Adrenal gland (tissue), 12 donors: ENCODE data around the gene CRACR2A. TPM values are rescaled to one million over a fixed set of nuclear protein-coding genes. Genes with fewer than 3 reads are reported as not detected.

Experiments
- DNase-seq, 7 donors: peaks; one replicate each; pipeline ENCODE4 v3.0.0-alpha.2; 2019 to 2020
- H3K27ac ChIP-seq, 5 donors: fragments of 200-600 bp; sonication (generic) in 4 of 5; 1 replicate in 3 of 5; 2 replicates in 2 of 5; pipeline versions ENCODE4 v1.5.1 to v1.8.0; 2016 to 2020; ENCODE audit warnings: mild to moderate bottlenecking in 1 of 5
- H3K27me3 ChIP-seq: fragments of 200-600 bp; 2 replicates; pipeline ENCODE4 v1.8.0; 2021
- H3K36me3 ChIP-seq, 2 donors: fragments of 200-600 bp; replicated peaks in 1 of 2; 1 replicate in 1 of 2; 2 replicates in 1 of 2; pipeline versions ENCODE4 v1.5.1 to v1.8.0; 2018 to 2022
- H3K4me1 ChIP-seq, 2 donors: fragments of 200-600 bp; replicated peaks in 1 of 2; 1 replicate in 1 of 2; 2 replicates in 1 of 2; pipeline versions ENCODE4 v1.5.1 to v1.8.0; 2018 to 2021
- H3K4me3 ChIP-seq, 4 donors: fragments of 200-600 bp; sonication (generic) in 3 of 4; one replicate each; pipeline ENCODE4 v1.5.1; 2016 to 2018
- H3K9me3 ChIP-seq, 3 donors: fragments of 200-600 bp; sonication (generic) in 1 of 3; replicated peaks in 1 of 3; 1 replicate in 2 of 3; 2 replicates in 1 of 3; pipeline versions ENCODE4 v1.5.1 to v1.8.0; 2016 to 2021
- CTCF ChIP-seq, 6 experiments: fragments of 450-650 bp in 4 of 6; fragments of 200-600 bp in 2 of 6; sonication (generic) in 1 of 6; IDR thresholded peaks; 1 replicate in 5 of 6; 2 replicates in 1 of 6; pipeline versions ENCODE4 v1.5.1 to v1.8.0; 2016 to 2021; ENCODE audit warnings: antibody characterized with exemption in 6 of 6, mild to moderate bottlenecking in 2 of 6, moderate library complexity in 1 of 6
- POLR2A ChIP-seq, 2 donors: fragments of 450-650 bp; IDR thresholded peaks; one replicate each; pipeline ENCODE4 v1.6.1; 2017; ENCODE audit warnings: antibody characterized with exemption in 2 of 2, mild to moderate bottlenecking in 2 of 2, moderate library complexity in 1 of 2
- WGBS, 4 donors: extraction: QIAGEN DNeasy Blood & Tissue Kit in 2 of 4; methylation state at CpG; one replicate each; pipeline versions ENCODE4 v1.1.5 to v1.1.7; 2013 to 2017; 5-methylcytosine and 5-hydroxymethylcytosine counted together
- intact Hi-C, 2 donors: fragments of 100-400 bp; cut with DNase I; formaldehyde crosslinking; loops; one replicate each; pipeline versions ENCODE4 v1.14.1 to v1.15.0; 2022 to 2023
- polyA plus RNA-seq, 3 donors: library from polyadenylated mRNA; stranded (reverse); fragments of 200-250 nt in 2 of 3; fragments of 350-450 nt in 1 of 3; fragmentation: Illumina TruSeq in 1 of 3; extraction: RNeasy Lipid Tissue Mini Kit (QIAGEN cat#74804) in 1 of 3; gene quantifications; one replicate each; pipeline ENCODE4 v1.2.3, GENCODE V29; 2013 to 2014
- total RNA-seq, 9 donors: library from RNA; depleted of rRNA in 4 of 9; stranded (reverse); fragments of >200 nt in 4 of 9; fragments of 120-200 nt in 1 of 9; fragmentation: NEBNext Ultra II Directional in 1 of 9; extraction: Animal tissue kit (Norgen Biotek cat#: 25700) in 1 of 9; gene quantifications; one replicate each; pipeline versions ENCODE4 v1.1.0 to v1.2.4, GENCODE V29; 2013 to 2023
- donor health status: healthy with polysubstance abuse.
- donor health status: Bipolar disorder and iron deficiency.
- donor health status: DM: yes; HTN: yes; CAD: no.
- donor health status: DM: no; HTN: no; CAD: no.
- donor health status: DM: no; HTN: no; CAD: no.
- donor health status: DM: yes; HTN: yes; CAD: no.

Gene CRACR2A
- total and polyA plus RNA-seq, 12 donors, result 0.50 to 3.5 (median 2.0) TPM

GRCh38 chr12:3607821-3608220 lies 145.1 kb downstream of the CRACR2A start:
- no peaks in the 10 kb centered on the region for H3K27me3 ChIP-seq
- H3K4me1 ChIP-seq, result no peaks in the 10 kb centered on the region
- no peak overlapping the region for H3K27ac ChIP-seq
- no peak for DNase-seq
- TF ChIP-seq CTCF (IDR thresholded peaks at IDR 0.05) (no peak), POLR2A (IDR thresholded peaks at IDR 0.05) (no peak)
- H3K36me3 ChIP-seq, result no peaks in the 10 kb centered on the region
- no peak overlapping the region for H3K4me3 ChIP-seq
- 77 to 86% (median 84%) methylated on average over 4 of the region's 4 CpGs for WGBS, 4 donors
- intact Hi-C loops, result no loop called here
- no peaks in the 10 kb centered on the region for H3K9me3 ChIP-seq

GRCh38 chr12:3607039-3607720 lies 145.7 kb downstream of the CRACR2A start:
- Histone ChIP-seq H3K27ac (no peak overlapping the region), H3K36me3 (no peaks in the 10 kb centered on the region), H3K9me3 (no peaks in the 10 kb centered on the region), H3K4me1 (no peaks in the 10 kb centered on the region), H3K27me3 (no peaks in the 10 kb centered on the region), H3K4me3 (no peak overlapping the region)
- WGBS, 4 donors, result 55 to 69% (median 58%) methylated on average over 9 of the region's 9 CpGs
- intact Hi-C loops, result no loop called here
- no peak for TF ChIP-seq CTCF (IDR thresholded peaks at IDR 0.05)
- TF ChIP-seq POLR2A (IDR thresholded peaks at IDR 0.05), result no peak
- DNase-seq, result no peak

- no peak overlapping the region for H3K4me3 ChIP-seq
- intact Hi-C loops, result no loop called here
- WGBS, 4 donors, result 77 to 83% (median 80%) methylated on average over 10 of the region's 10 CpGs
- TF ChIP-seq POLR2A (IDR thresholded peaks at IDR 0.05) (no peak), CTCF (IDR thresholded peaks at IDR 0.05) (no peak)
- no peaks in the 10 kb centered on the region for H3K9me3 ChIP-seq
- H3K36me3 ChIP-seq, result no peaks in the 10 kb centered on the region
- DNase-seq, result no peak
- no peak overlapping the region for H3K27ac ChIP-seq
- H3K4me1 ChIP-seq, result no peaks in the 10 kb centered on the region
- no peaks in the 10 kb centered on the region for H3K27me3 ChIP-seq
Observed at GRCh38 chr12:3606128-3606527, 146.8 kb downstream of the CRACR2A start.

- intact Hi-C loops, result no loop called here
- Histone ChIP-seq H3K4me1 (no peaks in the 10 kb centered on the region), H3K27ac (no peak overlapping the region), H3K27me3 (no peaks in the 10 kb centered on the region), H3K4me3 (no peak overlapping the region), H3K9me3 (no peaks in the 10 kb centered on the region), H3K36me3 (no peaks in the 10 kb centered on the region)
- TF ChIP-seq POLR2A (IDR thresholded peaks at IDR 0.05), result no peak
- no peak for TF ChIP-seq CTCF (IDR thresholded peaks at IDR 0.05)
- no peak for DNase-seq
- WGBS, 4 donors, result 81 to 86% (median 84%) methylated on average over 6 of the region's 6 CpGs
Observed at GRCh38 chr12:3605692-3606091, 147.2 kb downstream of the CRACR2A start.
